ENCODE data around the gene PRKN. TPM values are rescaled to one million over a fixed set of nuclear protein-coding genes. Genes with fewer than 3 reads are reported as not detected.
"Not testable (repeated sequence)": the region's sequence is repeated elsewhere in the genome, so short reads cannot be mapped to it uniquely, and the experiment has no call there.

PRKN gene
- total and polyA plus RNA-seq, 10 donors, result 0.23 to 14.1 (median 7.0) TPM

GRCh38 chr6:162533009-162533400 lies 194.6 kb downstream of the PRKN start:
- H3K27ac ChIP-seq, result peak overlapping the region in 2 of 8 donors; percentile 15 to 34
- H3K9me3 ChIP-seq, result no peaks in the 10 kb centered on the region
- no peaks in the 10 kb centered on the region for H3K27me3 ChIP-seq (replicated peaks in 1 of 7)
- no peak overlapping the region for H3K4me3 ChIP-seq
- no peaks in the 10 kb centered on the region for H3K36me3 ChIP-seq
- H3K4me1 ChIP-seq, result no peaks in the 10 kb centered on the region
- TF ChIP-seq CTCF (IDR thresholded peaks at IDR 0.05 in 8 of 11, conservative IDR thresholded peaks at IDR 0.05 in 3 of 11), result no peak
- 82 to 90% (median 85%) methylated on average over 6 of the region's 6 CpGs for WGBS, 5 donors
- no peak for DNase-seq
- intact Hi-C loops (cut with DNase I; ENCODE audit: low total_unique reads), result no loop called here

- no peak for TF ChIP-seq POLR2AphosphoS5 (IDR thresholded peaks at IDR 0.05)
- no peak for TF ChIP-seq CTCF (IDR thresholded peaks at IDR 0.05 in 8 of 11, conservative IDR thresholded peaks at IDR 0.05 in 3 of 11)
- TF ChIP-seq POLR2A (IDR thresholded peaks at IDR 0.05), result no peak
- Histone ChIP-seq H3K4me1 (no peaks in the 10 kb centered on the region), H3K9me3 (no peaks in the 10 kb centered on the region), H3K27me3 (replicated peaks in 1 of 7) (no peaks in the 10 kb centered on the region), H3K4me3 (no peak overlapping the region), H3K27ac (peak overlapping the region in 2 of 8 donors; percentile 15 to 34), H3K36me3 (no peaks in the 10 kb centered on the region)
- intact Hi-C loops (cut with DNase I; ENCODE audit: low total_unique reads), result no loop called here
- 69 to 78% (median 76%) methylated on average over 9 of the region's 9 CpGs for WGBS, 5 donors
- no peak for DNase-seq
Observed at GRCh38 chr6:162532283-162533008, 195.1 kb downstream of the PRKN start.

- DNase-seq; H3K4me3 ChIP-seq; H3K4me1 ChIP-seq; H3K36me3 ChIP-seq; intact Hi-C loops (cut with DNase I; ENCODE audit: low total_unique reads); H3K9me3 ChIP-seq; H3K27ac ChIP-seq; H3K27me3 ChIP-seq (replicated peaks in 1 of 7): not testable (repeated sequence)
- WGBS, 5 donors, result 75 to 98% (median 92%) methylated on average over 4 of the region's 4 CpGs
Observed at GRCh38 chr6:162531391-162531790, 196.2 kb downstream of the PRKN start.

GRCh38 chr6:162528538-162528937 lies 199.0 kb downstream of the PRKN start:
- Histone ChIP-seq H3K4me3 (no peak overlapping the region), H3K36me3 (no peaks in the 10 kb centered on the region), H3K4me1 (no peaks in the 10 kb centered on the region), H3K27ac (no peak overlapping the region), H3K27me3 (replicated peaks in 1 of 7) (no peaks in the 10 kb centered on the region), H3K9me3 (no peaks in the 10 kb centered on the region)
- intact Hi-C loops (cut with DNase I; ENCODE audit: low total_unique reads), result no loop called here
- WGBS, 5 donors, result 78 to 90% (median 83%) methylated on average over 6 of the region's 6 CpGs
- no peak for TF ChIP-seq POLR2AphosphoS5 (IDR thresholded peaks at IDR 0.05)
- DNase-seq, result no peak

- no peak for TF ChIP-seq POLR2A (IDR thresholded peaks at IDR 0.05)
- TF ChIP-seq POLR2AphosphoS5 (IDR thresholded peaks at IDR 0.05), result no peak
- no peak for TF ChIP-seq CTCF (IDR thresholded peaks at IDR 0.05 in 8 of 11, conservative IDR thresholded peaks at IDR 0.05 in 3 of 11)
- H3K4me3 ChIP-seq, result no peak overlapping the region
- no peak overlapping the region for H3K27ac ChIP-seq
- no peaks in the 10 kb centered on the region for H3K27me3 ChIP-seq (replicated peaks in 1 of 7)
- H3K9me3 ChIP-seq, result no peaks in the 10 kb centered on the region
- no peak for DNase-seq
- WGBS, 5 donors, result 75 to 83% (median 81%) methylated on average over 7 of the region's 7 CpGs
- H3K4me1 ChIP-seq, result no peaks in the 10 kb centered on the region
- intact Hi-C loops (cut with DNase I; ENCODE audit: low total_unique reads), result no loop called here
- H3K36me3 ChIP-seq, result no peaks in the 10 kb centered on the region
Observed at GRCh38 chr6:162526960-162527359, 200.6 kb downstream of the PRKN start.
